OCI-LY7 (cell line): ENCODE data around the gene BUD13. TPM values are rescaled to one million over a fixed set of nuclear protein-coding genes. Genes with fewer than 3 reads are reported as not detected.

Experiments
- BruUV-seq: library from RNA; stranded (reverse); fragments of 400-500 nt; replicated peaks from 2 replicates; lab custom pipeline; 2021; lab: Mats Ljungman, UMichigan
- CTCF ChIA-PET: fragments of 300-600 bp; sonication (Branson Sonifier 250); formaldehyde crosslinking; loops from one replicate; lab custom pipeline; 2022; ENCODE audit warnings: antibody characterized with exemption; ENCODE audit not compliant: unreplicated experiment; lab: Charles Lee
- POLR2A ChIA-PET: fragments of 300-600 bp; sonication (Branson Sonifier 250); formaldehyde crosslinking; loops from one replicate; lab custom pipeline; 2022; ENCODE audit warnings: antibody characterized with exemption; lab: Charles Lee
- DNase-seq: peaks from one replicate; pipeline ENCODE4 v3.0.0-alpha.2; 2015; ENCODE audit warnings: low spot score
- H2AFZ ChIP-seq: fragments of 200-600 bp; sonication (generic), shearing (Covaris generic); 2 replicates; pipeline ENCODE4 v1.6.1; 2014; ENCODE audit warnings: mild to moderate bottlenecking, antibody characterized with exemption, low read length, moderate library complexity
- H3K27ac ChIP-seq: fragments of 200-600 bp; sonication (generic); 2 replicates; pipeline ENCODE4 v1.5.1; 2014; ENCODE audit warnings: mixed run types, low read depth, mild to moderate bottlenecking, moderate library complexity, low read length, inconsistent platforms; ENCODE audit not compliant: poor library complexity, severe bottlenecking
- H3K36me3 ChIP-seq: fragments of 200-600 bp; sonication (generic); 2 replicates; pipeline ENCODE4 v1.6.1; 2014; ENCODE audit warnings: mild to moderate bottlenecking, antibody characterized with exemption, low read length, moderate library complexity, mixed read lengths; ENCODE audit not compliant: insufficient read depth
- H3K4me1 ChIP-seq: fragments of 200-600 bp; sonication (generic); 2 replicates; pipeline ENCODE4 v1.5.1; 2014; ENCODE audit warnings: mild to moderate bottlenecking, low read length; ENCODE audit not compliant: insufficient read depth, poor library complexity, severe bottlenecking
- H3K4me2 ChIP-seq: fragments of 200-600 bp; sonication (generic); 2 replicates; pipeline ENCODE4 v1.6.1; 2014; ENCODE audit warnings: mild to moderate bottlenecking, low read length
- H3K4me3 ChIP-seq: fragments of 200-600 bp; sonication (generic); 2 replicates; pipeline ENCODE4 v1.5.1; 2014; ENCODE audit warnings: mild to moderate bottlenecking, low read depth, low read length; ENCODE audit not compliant: poor library complexity, severe bottlenecking
- H3K79me2 ChIP-seq: fragments of 200-600 bp; sonication (generic); 2 replicates; pipeline ENCODE4 v1.6.1; 2016; ENCODE audit warnings: low read depth, mild to moderate bottlenecking, low read length, moderate library complexity, mixed read lengths; ENCODE audit not compliant: insufficient read depth
- H3K9me2 ChIP-seq: fragments of 200-600 bp; sonication (generic); 2 replicates; pipeline ENCODE4 v1.6.1; 2016; ENCODE audit warnings: mild to moderate bottlenecking, low read length, mixed read lengths; ENCODE audit not compliant: insufficient read depth
- H3K9me3 ChIP-seq: fragments of 200-600 bp; sonication (generic); 2 replicates; pipeline ENCODE4 v1.6.1; 2014; ENCODE audit warnings: mild to moderate bottlenecking, mixed run types, low read length, mixed read lengths
- H4K20me1 ChIP-seq: fragments of 200-600 bp; sonication (generic); 2 replicates; pipeline ENCODE4 v1.6.1; 2014; ENCODE audit warnings: mild to moderate bottlenecking, antibody characterized with exemption, low read length, moderate library complexity, mixed read lengths; ENCODE audit not compliant: insufficient read depth
- CTCF ChIP-seq: fragments of 200-600 bp; sonication (generic); conservative IDR thresholded peaks from 2 replicates; pipeline ENCODE4 v1.5.1; 2014; ENCODE audit warnings: mild to moderate bottlenecking, antibody characterized with exemption, low read length, moderate library complexity, mixed read lengths
- EZH2phosphoT487 ChIP-seq: fragments of 200-600 bp; sonication (generic); IDR thresholded peaks from 2 replicates; pipeline ENCODE4 v1.6.1; 2018; ENCODE audit warnings: low read depth, borderline replicate concordance, mild to moderate bottlenecking, mixed run types, antibody characterized with exemption, low read length, moderate library complexity, mixed read lengths
- intact Hi-C: fragments of 100-400 bp; cut with micrococcal nuclease; formaldehyde crosslinking; loops from one replicate; pipeline ENCODE4 v1.10.0; 2022; ENCODE audit not compliant: unreplicated experiment
- total RNA-seq, 2 experiments: library from RNA; depleted of rRNA in 1 of 2; stranded (reverse); fragments of >200 nt in 1 of 2; shearing (Covaris generic) in 1 of 2; gene quantifications; 2 replicates each; pipeline ENCODE4 v1.2.3, GENCODE V29; 2014 to 2022

The BUD13 gene
- total RNA-seq, 2 experiments from 2014 or later = 28.6 to 30.3 TPM

GRCh38 chr11:116778556-116778955 lies 5.8 kb upstream of the BUD13 start:
- TSS peak; percentile 48 for BruUV-seq
- H3K9me2 ChIP-seq = no peaks in the 10 kb centered on the region
- no peak for DNase-seq

GRCh38 chr11:116777056-116777455 lies 4.3 kb upstream of the BUD13 start:
- Histone ChIP-seq H2AFZ (no peak overlapping the region), H3K4me3 (no peak overlapping the region), H4K20me1 (no peaks in the 10 kb centered on the region), H3K9me3 (no peaks in the 10 kb centered on the region), H3K4me2 (no peak overlapping the region), H3K36me3 (peaks cover 62% of the 10 kb centered on the region), H3K27ac (peak overlapping the region; percentile 3), H3K79me2 (peaks cover 4% of the 10 kb centered on the region), H3K4me1 (peaks cover 26% of the 10 kb centered on the region), H3K9me2 (no peaks in the 10 kb centered on the region)
- DNase-seq = no peak
- TF ChIP-seq CTCF (no peak), EZH2phosphoT487 (no peak)
- BruUV-seq = no TSS peak
- ChIA-PET POLR2A (interaction anchor here (2.1 kb wide), 1 partner anchor 10 kb away, joined by 11 read pairs; the partner anchor contains the start of gene ZPR1), CTCF (interaction anchor here (1.1 kb wide), 1 partner anchor 13 kb away, joined by 3 read pairs; no protein-coding TSS in a partner anchor)
- intact Hi-C loops = no loop called here

More at GRCh38 chr11:116778556-116778955, 5.8 kb upstream of the BUD13 start:
- no peak overlapping the region for H2AFZ ChIP-seq
- no peak overlapping the region for H3K4me2 ChIP-seq
- no peaks in the 10 kb centered on the region for H3K9me3 ChIP-seq
- no peaks in the 10 kb centered on the region for H4K20me1 ChIP-seq
- TF ChIP-seq CTCF (no peak), EZH2phosphoT487 (no peak)
- ChIA-PET CTCF (no interaction called here), POLR2A (no interaction called here)
- peaks cover 77% of the 10 kb centered on the region for H3K36me3 ChIP-seq
- H3K4me1 ChIP-seq = peaks cover 22% of the 10 kb centered on the region
- no peak overlapping the region for H3K27ac ChIP-seq
- H3K4me3 ChIP-seq = no peak overlapping the region
- H3K79me2 ChIP-seq = no peaks in the 10 kb centered on the region; the same call in 1 of the 2 replicates
- intact Hi-C loops = no loop called here

GRCh38 chr11:116776522-116776984 lies 3.8 kb upstream of the BUD13 start:
- Histone ChIP-seq H2AFZ (no peak overlapping the region), H3K79me2 (peaks cover 9% of the 10 kb centered on the region), H3K9me3 (no peaks in the 10 kb centered on the region), H3K4me3 (no peak overlapping the region), H3K4me2 (no peak overlapping the region), H4K20me1 (no peaks in the 10 kb centered on the region), H3K27ac (peak overlapping the region; percentile 3), H3K36me3 (peaks cover 57% of the 10 kb centered on the region), H3K9me2 (no peaks in the 10 kb centered on the region), H3K4me1 (peaks cover 28% of the 10 kb centered on the region)
- POLR2A ChIA-PET = interaction anchor here (2.1 kb wide), 1 partner anchor 11 kb away, joined by 11 read pairs; the partner anchor contains the start of gene ZPR1
- BruUV-seq = no TSS peak
- peak; percentile 5 for DNase-seq
- CTCF ChIA-PET = interaction anchor here (1.1 kb wide), 1 partner anchor 14 kb away, joined by 3 read pairs; no protein-coding TSS in a partner anchor
- TF ChIP-seq EZH2phosphoT487 (no peak), CTCF (no peak)
- intact Hi-C loops = no loop called here
